GM10248 (cell line): ENCODE data around the gene OGFOD2.
A peak's percentile ranks its signal among the peaks of the same experiment; 100 is the strongest.

Experiments used
- CTCF ChIA-PET: fragments of 300-600 bp; sonication (Branson Sonifier 250); formaldehyde crosslinking; extraction: SDS; loops from one replicate; lab custom pipeline; 2021; ENCODE audit warnings: antibody characterized with exemption; lab: Yijun Ruan, JAX
- POLR2A ChIA-PET: fragments of 350-650 bp; sonication (Branson Sonifier 250); formaldehyde crosslinking; extraction: SDS; loops from one replicate; lab custom pipeline; 2020; ENCODE audit warnings: antibody characterized with exemption; lab: Yijun Ruan, JAX
- DNase-seq: peaks from one replicate; pipeline ENCODE4 v3.0.0; 2012; ENCODE audit errors: extremely low spot score
- CTCF ChIP-seq: IDR thresholded peaks from 2 replicates; pipeline ENCODE4 v1.5.1; 2012; ENCODE audit warnings: mild to moderate bottlenecking, low read depth; ENCODE audit errors: extremely low read depth, missing control alignments, control extremely low read depth

Gene OGFOD2

GRCh38 chr12:122969676-122970075 lies 5.4 kb upstream of the OGFOD2 start:
- TF ChIP-seq CTCF = no peak
- no peak for DNase-seq
- ChIA-PET POLR2A (no interaction called here), CTCF (interaction anchor here (1.0 to 1.7 kb wide), 5 partner anchors 10 to 110 kb away, joined by 3 to 10 read pairs (median 4); partner anchors contain the start of gene ARL6IP4)

DNA sequence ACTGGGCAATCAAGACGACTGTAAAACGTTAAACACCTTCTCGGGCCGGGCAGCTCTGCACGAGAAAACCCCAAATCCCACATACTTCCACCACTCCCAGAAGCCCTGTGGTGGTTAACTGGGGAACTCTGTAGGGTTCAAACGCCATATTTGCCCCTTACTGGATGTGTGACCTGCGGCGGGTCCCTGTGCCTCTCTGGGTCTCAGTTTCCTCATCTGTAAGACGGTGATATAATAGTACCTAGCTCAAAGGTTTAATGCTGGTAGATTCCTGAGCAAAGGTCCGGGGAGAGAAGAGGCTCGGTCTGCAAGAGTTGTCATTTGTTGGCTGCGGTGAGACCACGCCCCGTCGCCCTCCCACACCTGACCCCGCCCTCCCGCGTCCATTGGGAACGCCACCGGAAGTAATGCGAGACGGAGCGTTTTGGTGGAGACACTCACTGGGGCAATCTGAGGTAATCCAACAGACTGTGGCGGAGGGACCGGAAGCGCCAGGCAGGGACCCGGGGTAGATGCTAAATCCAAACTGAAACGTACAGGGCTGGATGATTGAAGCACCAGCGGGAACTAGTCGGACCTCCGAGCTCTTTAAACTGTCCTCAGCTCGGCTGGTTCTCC lies 661 bp upstream of the OGFOD2 start:
- POLR2A ChIA-PET = interaction anchor here (1.5 kb wide), 1 partner anchor 259 kb away, joined by 6 read pairs; the partner anchor contains the start of genes MPHOSPH9 and MTRFR
- CTCF ChIA-PET = interaction anchor here (0.6 to 3.2 kb wide), 4 partner anchors 22 to 609 kb away, joined by 3 to 16 read pairs (median 3); no protein-coding TSS in a partner anchor
- peak; percentile 93 for DNase-seq
- no peak for TF ChIP-seq CTCF

- ChIA-PET POLR2A (interaction anchor here (1.5 kb wide), 1 partner anchor 257 kb away, joined by 6 read pairs; the partner anchor contains the start of genes MPHOSPH9 and MTRFR), CTCF (interaction anchor here (0.8 to 3.2 kb wide), 6 partner anchors 8 to 606 kb away, joined by 3 to 16 read pairs (median 4); no protein-coding TSS in a partner anchor)
- no peak for DNase-seq
- TF ChIP-seq CTCF = no peak
These were observed 975 bp downstream of the OGFOD2 start for GRCh38 chr12:122975790-122976647.

GRCh38 chr12:122976648-122976975 lies 1.6 kb downstream of the OGFOD2 start:
- ChIA-PET POLR2A (interaction anchor here (0.5 kb wide), 1 partner anchor 42 kb away, joined by 3 read pairs; no protein-coding TSS in a partner anchor), CTCF (interaction anchor here (1.6 to 3.2 kb wide), 3 partner anchors 13 to 262 kb away, joined by 5 to 16 read pairs (median 6); no protein-coding TSS in a partner anchor)
- TF ChIP-seq CTCF = no peak
- DNase-seq = no peak

DNA sequence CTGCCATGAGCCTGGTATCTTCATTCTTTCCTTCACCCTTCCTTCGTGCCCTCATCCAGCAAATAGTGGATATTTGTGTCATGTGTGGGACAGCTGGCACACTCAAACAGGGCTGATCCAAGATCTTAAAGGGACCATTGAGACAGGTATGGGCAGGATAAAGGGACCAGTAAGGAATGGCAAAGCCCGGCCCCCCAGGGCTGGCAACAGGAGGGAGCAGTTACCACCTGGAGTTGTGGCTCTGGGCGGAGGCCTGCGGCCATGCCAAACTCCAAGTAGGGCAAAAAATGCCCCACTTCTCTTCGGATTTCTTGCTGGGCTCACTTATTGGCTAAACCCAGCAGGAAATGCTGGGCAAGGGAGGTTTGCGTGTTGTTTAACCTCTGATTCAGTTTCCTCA lies 2.1 kb downstream of the OGFOD2 start:
- no peak for TF ChIP-seq CTCF
- POLR2A ChIA-PET = interaction anchor here (0.5 kb wide), 1 partner anchor 42 kb away, joined by 3 read pairs; no protein-coding TSS in a partner anchor
- CTCF ChIA-PET = interaction anchor here (3.2 kb wide), 1 partner anchor 261 kb away, joined by 16 read pairs; no protein-coding TSS in a partner anchor
- DNase-seq = no peak

- no peak for TF ChIP-seq CTCF
- ChIA-PET CTCF (no interaction called here), POLR2A (no interaction called here)
- no peak for DNase-seq
These were observed 2.8 kb downstream of the OGFOD2 start for GRCh38 chr12:122977655-122978392.
